ENCODE measurements around the gene MTF2. TPM values are rescaled to one million over a fixed set of nuclear protein-coding genes. Genes with fewer than 3 reads are reported as not detected.
"Not testable (repeated sequence)": the region's sequence is repeated elsewhere in the genome, so short reads cannot be mapped to it uniquely, and the experiment has no call there.

MTF2 gene
- total and polyA plus RNA-seq, 12 donors = 3.9 to 14.0 (median 8.3) TPM

- peaks cover 0 to 21% (median 2%) of the 10 kb centered on the region in 9 donors for H3K4me1 ChIP-seq
- DNase-seq (no peak), ATAC-seq (no peak)
- no peaks in the 10 kb centered on the region for H3K27me3 ChIP-seq
- H3K4me3 ChIP-seq = no peak overlapping the region
- H3K9me3 ChIP-seq = peaks cover 0 to 35% (median 2%) of the 10 kb centered on the region in 11 donors
- intact Hi-C loops (cut with DNase I) = no loop called here
- no peak overlapping the region for H3K27ac ChIP-seq
- peaks cover 0 to 4% (median 0%) of the 10 kb centered on the region in 9 donors for H3K36me3 ChIP-seq
- no peak for TF ChIP-seq CTCF (IDR thresholded peaks at IDR 0.05)
These were observed 87.9 kb downstream of the MTF2 start for GRCh38 chr1:93167006-93167405.

- ATAC-seq; H3K27me3 ChIP-seq; H3K4me3 ChIP-seq; intact Hi-C loops (cut with DNase I); DNase-seq; H3K27ac ChIP-seq: not testable (repeated sequence)
- Histone ChIP-seq H3K9me3 (peaks cover 0 to 38% (median 2%) of the 10 kb centered on the region in 11 donors), H3K4me1 (peaks cover 0 to 35% (median 18%) of the 10 kb centered on the region in 9 donors), H3K36me3 (peaks cover 0 to 11% (median 0%) of the 10 kb centered on the region in 9 donors)
- WGBS, 2 donors = 97 to 98% methylated on average over 35 to 36 of the region's 36 CpGs
These were observed 91.1 kb downstream of the MTF2 start for GRCh38 chr1:93170141-93170678.

GRCh38 chr1:93171549-93172034, 92.5 kb downstream of the MTF2 start:
- Histone ChIP-seq H3K4me1 (peaks cover 0 to 44% (median 18%) of the 10 kb centered on the region in 9 donors), H3K4me3 (peak overlapping the region in 1 of 10 donors; percentile 9), H3K27ac (no peak overlapping the region), H3K36me3 (peaks cover 0 to 22% (median 0%) of the 10 kb centered on the region in 9 donors), H3K9me3 (peaks cover 0 to 31% (median 2%) of the 10 kb centered on the region in 11 donors), H3K27me3 (no peaks in the 10 kb centered on the region)
- DNase-seq (no peak), ATAC-seq (no peak)
- no peak for TF ChIP-seq CTCF (IDR thresholded peaks at IDR 0.05)
- intact Hi-C loops (cut with DNase I) = no loop called here
- WGBS, 2 donors = 78 to 80% methylated on average over 1 of the region's 1 CpG

GRCh38 chr1:93172778-93173177, 93.7 kb downstream of the MTF2 start:
- peaks cover 0 to 56% (median 28%) of the 10 kb centered on the region in 9 donors for H3K4me1 ChIP-seq
- TF ChIP-seq CTCF (IDR thresholded peaks at IDR 0.05) = no peak
- H3K9me3 ChIP-seq = peaks cover 0 to 19% (median under 1%) of the 10 kb centered on the region in 11 donors
- no peak overlapping the region for H3K4me3 ChIP-seq
- H3K27me3 ChIP-seq = no peaks in the 10 kb centered on the region
- ATAC-seq (no peak), DNase-seq (no peak)
- no peak overlapping the region for H3K27ac ChIP-seq
- whole genome bisulfite sequencing, 2 donors = 6 to 29% methylated on average over 1 of the region's 1 CpG
- intact Hi-C loops (cut with DNase I) = no loop called here
- H3K36me3 ChIP-seq = peaks cover 0 to 23% (median 0%) of the 10 kb centered on the region in 9 donors

- ATAC-seq, H3K4me3 ChIP-seq, H3K27ac ChIP-seq, H3K9me3 ChIP-seq, H3K27me3 ChIP-seq, DNase-seq: not testable (repeated sequence)
- intact Hi-C loops (cut with DNase I) = loop anchor here in 2 of 10 donors (5.0 kb wide), 1 partner anchor 92 kb away; no protein-coding TSS in a partner anchor
- 98% methylated on average over 3 of the region's 3 CpGs for WGBS, 2 donors
- Histone ChIP-seq H3K36me3 (peaks cover 0 to 23% (median 0%) of the 10 kb centered on the region in 9 donors), H3K4me1 (peaks cover 0 to 68% (median 40%) of the 10 kb centered on the region in 9 donors)
These were observed 95.6 kb downstream of the MTF2 start for GRCh38 chr1:93174638-93175037.

All from heart right ventricle (tissue), 16 donors.